Stimulated activated CD8-positive, alpha-beta memory T cell treated with anti-CD3 and anti-CD28 coated beads, Interleukin-4, amount 100 ng/mL, for 4 hours (primary cell): Measurements from ENCODE around the gene BCHE.

Source experiments
- DNase-seq, 2 donors: peaks; one replicate each; pipeline ENCODE4 v3.0.0-alpha.2; 2020; ENCODE audit warnings: low read depth in 2 of 2, low spot score in 1 of 2

The BCHE gene

DNA sequence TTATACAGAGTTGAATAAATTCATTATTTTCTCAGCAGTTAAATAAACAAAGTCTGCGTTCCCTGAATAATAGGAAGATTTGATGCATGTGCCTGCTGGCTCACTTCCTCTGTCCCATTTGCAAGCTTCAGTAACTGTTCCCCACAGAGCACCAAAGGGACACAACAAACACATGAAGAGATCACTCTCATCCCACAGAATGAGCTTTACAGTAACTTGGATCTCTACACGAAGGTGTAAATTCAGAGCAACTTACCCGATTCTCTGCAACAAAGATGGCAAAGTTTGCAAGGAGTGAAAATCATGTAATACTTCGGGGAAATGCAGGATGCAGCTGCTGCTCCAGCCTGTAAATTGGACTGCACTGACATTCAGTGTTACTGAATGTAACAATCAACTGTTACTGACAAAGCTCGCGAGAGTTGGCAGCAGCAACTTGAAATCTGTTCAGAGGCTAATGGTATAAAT, at the start of gene BCHE:
BCHE (minus strand) TSS at position 366 of the 468 bp plus-strand sequence. CDS start 6,390 bp downstream, outside the sequence.
- no peak for DNase-seq

DNA sequence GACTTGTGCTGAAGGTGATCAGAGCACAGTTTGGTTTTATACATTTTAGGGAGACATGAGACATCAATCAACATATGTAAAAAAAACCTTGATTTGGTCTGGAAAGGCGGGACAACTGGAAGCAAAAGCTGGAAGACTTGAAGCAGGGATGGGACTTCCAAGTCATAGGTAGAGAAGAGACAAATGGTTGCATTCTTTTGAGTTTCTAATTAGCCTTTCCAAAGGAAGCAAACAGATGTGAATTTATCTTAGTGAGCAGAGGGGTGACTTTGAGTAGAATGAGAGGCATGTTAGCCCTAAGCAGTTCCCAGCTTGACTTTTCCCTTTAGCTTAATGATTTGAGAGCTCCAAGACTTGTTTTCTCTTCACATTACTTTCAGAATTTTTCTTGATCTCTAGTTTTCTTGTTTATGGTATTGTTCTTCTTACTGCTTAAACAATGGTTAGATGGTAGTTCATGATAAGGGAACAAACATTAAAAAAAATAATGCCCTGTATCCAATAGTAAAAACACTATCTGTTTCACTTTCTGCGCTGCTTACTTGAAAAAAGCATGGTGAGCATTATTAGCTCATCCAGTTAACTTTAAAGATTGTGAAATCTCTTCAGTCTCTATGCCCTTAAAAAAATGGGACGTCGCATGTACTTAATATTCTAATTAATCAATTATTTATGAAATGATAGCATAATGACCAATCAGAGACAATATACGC, 48.5 kb upstream of the BCHE start:
- DNase-seq = no peak

DNA sequence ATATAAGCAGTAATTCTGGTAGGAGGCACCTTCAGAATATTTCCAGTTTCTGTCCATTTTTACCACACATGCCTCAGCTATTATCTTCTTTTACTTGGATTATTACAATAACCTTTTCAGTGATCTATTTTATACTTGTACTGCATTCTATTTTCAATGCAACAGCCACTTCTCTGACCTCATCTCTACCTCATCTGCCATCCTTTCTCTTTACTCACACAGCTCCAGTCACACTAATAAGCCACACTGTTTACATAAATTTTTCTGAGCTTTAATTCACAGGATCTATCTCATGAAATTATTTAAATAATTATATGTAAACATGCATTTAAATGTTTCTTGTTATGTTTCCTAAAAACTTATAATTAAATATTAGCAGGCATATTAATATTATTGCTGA, 47.3 kb upstream of the BCHE start:
- no peak for DNase-seq

DNA sequence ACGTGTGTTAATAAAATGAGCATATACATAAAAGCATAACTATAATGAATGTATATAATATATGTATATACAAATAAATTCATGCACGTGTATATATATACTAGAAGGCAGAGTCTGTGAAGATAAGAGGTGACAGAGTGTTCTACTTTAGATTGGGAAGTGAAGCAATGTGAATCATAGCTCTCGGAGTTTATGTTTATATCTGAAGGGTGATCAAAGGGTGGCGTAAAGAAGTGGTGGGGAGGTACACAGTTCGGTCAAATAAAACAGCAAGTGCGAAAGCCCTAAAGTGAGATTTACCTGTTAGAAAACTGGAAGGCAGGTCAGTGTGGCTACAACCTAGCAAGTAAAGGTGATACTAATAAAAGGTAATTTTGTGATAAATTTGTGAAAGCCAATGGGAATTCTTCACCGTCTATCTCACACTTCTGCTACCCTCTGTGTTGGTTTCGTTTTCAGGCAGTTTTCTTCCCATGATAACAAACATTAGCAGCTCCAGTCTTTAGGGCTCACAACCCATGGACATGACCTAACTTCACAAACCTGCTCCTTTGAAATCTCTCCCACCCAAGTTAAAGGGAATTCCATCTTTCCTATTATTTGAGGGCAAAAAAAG, 46.7 kb upstream of the BCHE start:
- DNase-seq = no peak

DNA sequence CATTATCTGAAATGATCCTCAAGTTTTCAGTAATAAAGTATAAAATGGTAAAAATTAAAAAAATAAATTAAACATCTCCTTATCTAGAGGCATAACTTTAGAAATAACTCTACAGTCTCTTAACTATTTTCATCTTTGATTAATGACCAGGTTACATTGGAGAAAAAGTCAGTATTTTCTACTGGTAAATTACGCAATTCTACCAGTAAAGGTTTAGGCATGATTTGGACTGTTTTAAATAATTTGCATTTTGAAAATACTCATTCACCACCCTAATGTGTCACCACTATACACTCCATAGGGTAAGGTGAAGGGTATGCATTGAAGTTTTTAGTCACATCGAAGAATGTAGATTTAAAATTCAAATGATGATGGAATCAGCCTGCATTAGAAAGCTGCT, 45.9 kb upstream of the BCHE start:
- no peak for DNase-seq

DNA sequence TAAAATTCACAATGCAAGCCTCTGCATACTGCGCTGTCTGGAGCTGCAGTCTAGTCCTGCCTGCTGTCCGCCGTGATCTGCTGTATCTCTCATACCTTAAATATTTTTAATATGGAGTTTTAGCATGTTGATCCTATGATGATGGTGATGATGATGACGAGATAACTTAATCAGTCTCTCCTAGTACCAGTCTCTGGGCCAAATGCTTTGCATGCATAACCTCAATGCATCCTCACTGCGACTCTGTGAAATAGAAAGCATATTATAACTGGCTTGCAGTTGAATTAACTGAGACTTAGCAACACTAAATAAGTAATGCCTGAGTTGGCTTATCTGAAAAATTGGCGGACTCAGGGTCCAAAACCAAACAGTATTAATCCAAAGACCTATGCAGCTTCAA, 38.4 kb upstream of the BCHE start:
- DNase-seq = no peak

DNA sequence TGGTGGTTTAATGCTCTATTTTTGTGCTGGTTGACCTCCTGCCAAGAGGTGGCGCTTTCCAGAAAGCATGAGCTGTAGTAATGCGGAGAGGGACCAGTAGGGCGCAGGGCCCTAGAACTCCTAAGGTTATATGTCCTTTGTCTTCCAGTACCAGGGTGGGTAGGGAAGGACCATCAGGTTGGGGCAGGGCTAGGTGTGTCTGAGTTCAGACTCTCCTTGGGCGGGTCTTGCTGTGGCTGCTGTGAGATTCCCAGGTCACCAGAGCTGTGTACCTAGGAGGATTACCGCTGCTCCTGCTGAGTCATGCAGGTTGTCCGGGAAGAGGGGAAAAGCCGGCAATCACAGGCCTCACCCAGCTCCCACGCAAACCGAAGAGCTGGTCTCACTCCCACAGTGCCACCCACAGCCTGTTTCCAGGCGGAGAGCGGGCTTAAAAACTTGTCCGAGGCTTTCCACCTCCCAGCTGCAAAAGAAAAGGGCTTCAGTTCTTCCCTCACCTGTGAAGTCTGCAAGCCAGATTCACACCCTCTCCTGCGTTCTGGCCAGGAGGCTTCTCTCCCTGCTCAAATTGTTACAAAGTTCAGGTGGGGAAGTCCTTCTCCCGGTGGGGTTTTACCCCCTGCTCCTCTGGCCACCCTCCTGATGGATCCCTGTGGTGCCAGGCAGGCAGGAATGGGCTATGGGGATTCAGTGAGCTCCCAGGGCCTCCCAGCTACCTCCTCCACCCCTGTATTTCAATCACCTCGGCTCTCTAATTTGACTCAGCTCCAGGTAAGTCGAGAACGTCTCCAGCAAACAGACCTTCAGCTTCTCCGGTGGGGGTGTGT, 37.7 kb upstream of the BCHE start:
- no peak for DNase-seq

DNA sequence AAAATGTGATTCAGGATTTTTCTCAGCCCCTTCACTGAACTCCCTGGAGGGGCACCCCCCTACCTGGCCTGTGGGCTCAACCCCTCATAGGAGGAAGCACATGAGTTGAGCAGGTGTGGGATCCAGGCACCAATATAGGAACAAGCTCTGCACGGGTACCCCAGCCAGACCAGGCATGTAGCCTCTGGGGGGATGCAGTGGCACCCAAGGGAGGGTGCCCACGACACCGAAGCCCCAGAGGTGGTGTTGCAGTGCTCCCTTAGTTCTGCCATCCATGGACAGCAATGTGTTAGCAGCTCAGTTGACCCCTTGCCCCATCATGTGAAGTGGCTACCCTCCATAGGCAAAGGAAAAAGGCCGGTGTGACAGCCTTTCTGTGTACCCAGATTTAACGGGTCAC, 30.9 kb upstream of the BCHE start:
- DNase-seq = no peak

DNA sequence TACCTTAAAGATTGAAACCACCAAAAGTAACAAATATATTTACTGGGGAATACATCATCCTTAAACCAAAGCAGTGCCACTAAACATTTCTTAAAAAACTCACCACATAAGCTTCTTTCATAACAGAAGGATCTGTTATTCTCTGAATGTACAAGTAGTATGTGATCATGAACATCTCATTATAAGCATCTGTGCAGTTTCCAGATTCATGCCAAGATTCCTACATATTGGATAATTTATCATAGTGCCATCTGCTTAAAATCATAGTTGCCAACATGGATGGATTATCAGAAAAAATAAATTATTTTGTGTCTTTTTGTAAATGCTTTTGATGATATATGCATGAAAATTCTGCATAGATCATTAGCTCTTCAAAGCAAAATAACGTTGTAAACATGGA, 21.8 kb upstream of the BCHE start:
- DNase-seq = no peak

DNA sequence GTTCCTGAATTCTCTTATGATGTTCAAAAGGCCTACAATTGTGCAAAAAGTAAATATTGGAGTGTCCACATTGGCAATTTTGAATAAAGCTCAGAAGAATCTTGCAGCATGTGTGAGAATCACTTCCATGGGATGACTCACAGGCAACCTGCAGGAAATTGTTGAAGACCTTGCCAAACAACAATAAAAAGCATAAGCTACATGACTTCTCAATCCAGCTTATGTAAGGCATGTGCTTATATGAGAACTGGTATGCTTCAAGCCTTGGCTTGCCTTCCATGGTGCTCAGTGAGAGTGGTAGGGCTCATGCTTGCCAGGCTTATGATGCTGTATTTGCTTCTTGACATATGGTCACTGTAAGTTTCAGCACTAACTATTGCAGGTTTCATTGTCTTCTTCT, 18.4 kb upstream of the BCHE start:
- DNase-seq = no peak

DNA sequence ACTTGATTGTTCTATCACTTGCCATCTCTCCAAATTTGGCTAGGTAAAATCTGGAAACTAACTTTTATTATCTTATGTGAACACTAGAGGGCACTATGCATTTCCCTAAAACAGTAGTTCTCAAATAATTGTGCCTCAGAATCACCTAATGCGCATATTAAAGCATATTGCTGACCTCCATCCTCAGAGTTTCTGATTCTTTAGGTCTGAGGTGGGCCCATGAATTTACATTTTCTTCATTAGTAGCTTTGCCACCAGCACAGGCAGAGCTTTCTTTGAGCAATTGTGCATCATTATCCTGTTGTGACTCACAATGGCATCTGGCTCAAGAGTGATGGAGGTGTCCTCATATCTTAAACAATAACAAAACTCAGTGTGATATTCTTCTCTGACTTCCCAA, 17.5 kb upstream of the BCHE start:
- DNase-seq = no peak

DNA sequence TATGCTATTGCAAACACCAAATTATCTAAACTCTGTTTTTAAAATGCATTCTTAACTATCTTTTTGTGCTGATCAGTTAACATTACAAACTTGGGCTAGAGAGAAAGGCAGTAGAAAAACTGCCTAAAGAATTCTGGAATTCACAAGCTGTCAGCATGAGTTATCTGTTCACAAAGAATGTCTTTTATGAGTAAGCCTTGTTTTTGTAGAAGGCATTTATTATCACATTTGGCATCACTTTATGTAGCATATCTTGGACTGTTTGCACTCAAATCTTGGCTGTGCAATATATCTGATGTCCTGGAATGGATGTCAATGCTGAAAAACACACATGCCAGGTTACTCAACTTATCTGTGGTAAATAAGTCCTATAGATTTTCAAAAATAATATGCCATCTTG, 15.5 kb upstream of the BCHE start:
- no peak for DNase-seq

DNA sequence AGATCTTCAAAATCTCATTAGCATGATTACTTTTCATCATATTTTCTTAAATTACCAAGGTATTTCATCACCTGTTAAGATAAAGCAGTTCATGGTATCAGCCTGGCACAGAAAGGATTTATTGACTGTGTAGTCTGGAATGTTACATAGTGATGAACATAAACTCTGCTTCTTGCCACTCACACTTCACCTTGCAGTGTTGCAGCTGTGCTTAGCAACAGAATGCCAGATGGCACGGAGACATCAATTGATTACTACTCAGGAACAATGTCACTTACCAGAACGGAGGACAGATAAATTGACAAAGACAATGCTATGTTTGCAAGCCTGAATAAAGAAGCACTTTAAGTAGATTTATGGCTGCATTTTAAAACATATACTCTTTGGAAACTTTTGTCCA, 15.0 kb upstream of the BCHE start:
- DNase-seq = no peak

DNA sequence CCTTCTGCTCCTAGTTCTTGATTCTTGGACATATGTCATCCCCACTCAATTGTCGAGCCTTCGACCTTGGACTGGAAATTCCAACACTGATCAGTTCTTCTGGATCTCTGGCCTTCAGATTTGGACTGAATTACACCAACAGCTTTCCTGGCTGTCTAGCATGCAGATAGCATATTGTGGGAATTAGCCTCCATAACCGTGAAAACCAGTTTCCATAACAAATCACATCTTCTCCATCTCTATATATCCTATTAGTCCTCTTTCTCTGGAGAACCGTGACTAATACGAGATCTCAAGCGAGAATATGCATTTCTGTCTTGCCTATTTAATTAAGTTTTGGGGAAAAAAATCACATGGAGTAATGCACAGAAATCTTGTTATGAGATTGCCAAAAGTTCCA, 8.8 kb upstream of the BCHE start:
- DNase-seq = no peak

DNA sequence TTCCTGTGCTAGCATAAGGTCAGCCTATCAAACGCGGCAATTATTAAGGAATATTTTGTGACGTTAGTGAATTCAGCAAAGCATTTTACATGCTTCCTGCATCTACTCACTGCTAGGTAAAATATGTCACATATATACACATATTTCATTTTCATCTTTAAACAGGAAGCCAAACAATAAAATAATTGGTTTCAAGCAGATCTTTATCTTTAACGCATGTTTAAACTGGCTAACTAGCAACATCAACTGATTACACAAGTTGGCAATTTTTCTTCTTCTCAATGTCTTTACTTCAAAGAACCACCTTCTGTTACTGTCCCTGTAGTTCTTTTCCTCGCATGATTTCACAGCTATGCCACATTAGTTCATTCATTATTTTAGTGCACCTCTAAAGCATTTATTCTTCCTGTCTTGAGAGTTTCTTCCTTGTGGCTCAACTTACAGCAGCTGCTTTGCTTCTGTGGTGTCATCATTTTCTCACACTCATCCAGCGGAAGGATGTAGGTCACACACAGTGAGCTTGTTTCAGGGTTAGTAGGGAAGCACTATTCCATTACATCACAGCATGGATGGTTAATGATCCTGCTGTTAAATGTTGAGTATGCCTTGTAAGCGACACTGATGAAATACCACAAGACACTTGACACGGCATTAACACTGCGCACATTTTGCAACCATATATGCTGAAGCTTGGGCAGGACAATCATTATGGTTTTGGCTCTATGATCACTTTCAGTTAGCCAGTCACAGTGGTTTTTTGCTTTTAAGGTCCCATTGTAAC, 2.3 kb upstream of the BCHE start:
- no peak for DNase-seq

DNA sequence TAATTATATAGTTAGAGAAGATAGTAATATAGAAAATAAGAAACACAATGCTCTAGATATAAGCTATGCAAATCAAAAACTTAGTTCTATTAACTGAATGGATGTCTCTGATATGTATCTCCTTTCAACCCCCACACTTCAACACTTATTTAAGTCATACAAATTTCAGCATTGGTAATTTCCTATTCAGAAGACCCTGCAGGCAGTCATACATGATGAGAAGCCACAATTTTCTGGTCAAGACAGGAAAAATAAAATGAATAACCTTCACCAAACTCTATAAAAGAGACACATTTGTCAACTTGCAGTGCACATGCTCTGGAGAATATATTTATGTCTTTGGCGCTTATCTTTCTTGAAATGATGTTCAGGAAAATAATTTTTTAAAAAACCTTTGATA, 578 bp upstream of the BCHE start:
- DNase-seq = no peak

DNA sequence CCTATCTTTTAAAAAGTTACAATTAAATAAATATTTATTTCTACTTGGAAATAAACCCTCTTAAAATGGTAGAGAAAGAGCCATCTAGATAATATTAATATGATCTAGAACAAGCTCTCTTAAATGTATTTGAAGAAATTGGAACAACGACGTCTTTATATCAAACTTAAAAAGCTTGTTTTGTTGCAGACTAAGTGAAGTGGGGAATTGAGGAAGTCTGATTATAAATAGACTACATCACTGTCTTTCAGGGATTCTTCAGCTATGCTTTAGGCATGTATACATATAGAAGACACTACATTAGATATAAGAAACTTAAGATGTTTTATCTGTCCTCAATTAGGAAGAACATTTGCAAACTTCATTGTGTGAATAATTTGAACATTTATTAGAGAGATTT, 1.8 kb downstream of the BCHE start:
- no peak for DNase-seq

DNA sequence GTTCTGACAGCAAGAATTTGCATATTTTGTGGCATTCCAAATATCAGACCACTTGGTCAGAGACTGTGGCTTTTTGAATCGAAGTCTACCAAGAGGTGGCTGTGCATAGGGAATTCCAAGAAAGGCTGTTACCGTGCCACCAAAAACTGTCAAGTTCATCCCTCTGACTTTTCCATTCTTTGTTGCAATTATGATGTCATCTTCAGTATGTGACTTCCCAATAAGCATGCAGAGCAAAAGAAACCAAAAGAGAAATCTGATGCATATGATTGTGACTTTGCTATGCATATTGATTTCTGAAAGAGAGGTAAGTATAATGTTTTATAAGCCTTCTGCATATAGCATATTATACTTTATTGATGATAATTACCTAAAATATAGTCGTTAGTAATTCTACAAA, 6.5 kb downstream of the BCHE start:
- no peak for DNase-seq

DNA sequence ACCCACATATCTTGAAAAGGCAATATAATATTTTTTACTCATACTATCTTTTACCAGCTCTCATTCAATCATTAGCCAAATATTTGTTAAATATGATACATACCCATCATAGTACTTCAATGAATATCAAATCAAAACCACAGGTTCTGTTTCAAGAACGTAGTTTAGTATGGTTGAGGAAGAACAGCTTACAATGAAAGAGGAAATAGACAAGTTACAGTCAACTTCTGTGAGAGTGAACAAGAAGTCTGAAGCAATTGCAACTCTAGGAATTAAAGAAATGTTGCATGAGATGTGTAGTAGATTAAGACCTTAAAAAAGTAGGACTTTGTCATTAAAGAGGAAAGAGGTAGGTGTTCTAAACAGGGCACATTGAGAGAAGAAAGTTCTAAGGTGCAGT, 9.3 kb downstream of the BCHE start:
- no peak for DNase-seq

DNA sequence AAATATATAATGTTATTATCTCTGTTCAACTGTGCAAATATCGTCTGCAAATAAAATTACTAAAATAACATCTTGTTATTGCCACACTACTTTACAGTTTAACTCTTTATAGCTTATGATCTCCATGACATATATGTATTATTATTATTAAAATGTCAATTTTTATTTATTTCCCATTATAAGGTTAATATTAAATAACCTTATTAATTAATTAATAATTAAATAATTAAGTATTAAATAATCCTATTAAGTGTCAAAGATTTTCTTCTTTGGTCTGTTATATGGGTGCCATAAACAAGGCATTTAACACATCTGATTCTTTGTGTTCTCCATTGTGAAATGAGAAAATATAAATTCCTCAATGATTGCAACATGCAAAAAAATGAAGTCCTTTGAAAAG, 10.0 kb downstream of the BCHE start:
- DNase-seq = no peak

DNA sequence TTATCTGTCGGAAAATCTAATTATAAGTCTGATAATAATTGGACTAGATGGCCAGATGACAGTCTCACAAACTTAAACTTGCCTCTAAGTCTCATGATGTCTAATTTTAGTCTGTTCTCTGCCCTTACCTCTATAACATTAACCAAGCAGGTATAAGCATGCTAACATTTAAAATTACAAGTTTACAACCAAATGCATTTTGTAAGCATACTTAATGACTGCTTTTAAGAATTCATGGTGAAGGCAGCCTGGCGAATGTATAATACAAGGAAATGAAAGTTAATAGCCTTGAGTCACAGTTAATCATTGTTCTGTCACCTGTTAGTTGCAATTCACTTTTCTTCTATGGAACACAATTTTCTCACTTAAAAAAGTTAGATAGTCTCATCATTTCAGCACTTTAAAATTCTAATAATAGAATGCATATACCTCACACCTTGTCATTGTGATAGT, 16.5 kb downstream of the BCHE start:
- DNase-seq = no peak
